RWPE2 (cell line): Measurements from ENCODE around the gene LHX2.
A peak's percentile ranks its signal among the peaks of the same experiment; 100 is the strongest.

ENCODE experiments used
- ATAC-seq: fragments of 200-7000 bp; cut with Tn5 transposase; 3 replicates; pipeline ENCODE4 v1.9.1; 2021; ENCODE audit warnings: low read depth
- DNase-seq: peaks from one replicate; pipeline ENCODE4 v3.0.0-alpha.2; 2020; ENCODE audit warnings: low spot score
- H3K27ac ChIP-seq: fragments of 450-650 bp; 2 replicates; pipeline ENCODE4 v1.5.1; 2017; ENCODE audit warnings: mild to moderate bottlenecking; ENCODE audit not compliant: poor library complexity, severe bottlenecking
- H3K27me3 ChIP-seq: fragments of 250-450 bp; sonication (Bioruptor Pico); 2 replicates; pipeline ENCODE4 v1.5.1; 2021; ENCODE audit warnings: mild to moderate bottlenecking, moderate library complexity; ENCODE audit not compliant: insufficient read depth, poor library complexity, severe bottlenecking
- H3K36me3 ChIP-seq: fragments of 250-450 bp; sonication (Bioruptor Pico); 2 replicates; pipeline ENCODE4 v1.5.1; 2020; ENCODE audit warnings: low read depth, mild to moderate bottlenecking, moderate library complexity
- H3K4me1 ChIP-seq: fragments of 250-450 bp; sonication (Bioruptor Pico); 2 replicates; pipeline ENCODE4 v1.5.1; 2021; ENCODE audit warnings: mild to moderate bottlenecking, moderate library complexity; ENCODE audit not compliant: insufficient read depth, poor library complexity, severe bottlenecking
- H3K4me3 ChIP-seq: fragments of 250-450 bp; sonication (Bioruptor Pico); 2 replicates; pipeline ENCODE4 v1.5.1; 2021; ENCODE audit warnings: mild to moderate bottlenecking, moderate library complexity; ENCODE audit not compliant: severe bottlenecking
- H3K9me3 ChIP-seq: fragments of 250-450 bp; sonication (Bioruptor Pico); 2 replicates; pipeline ENCODE4 v1.5.1; 2021; ENCODE audit warnings: mild to moderate bottlenecking, moderate library complexity; ENCODE audit not compliant: severe bottlenecking
- CTCF ChIP-seq: fragments of 450-650 bp; IDR thresholded peaks from one replicate; pipeline ENCODE4 v1.5.1; 2017; ENCODE audit warnings: mild to moderate bottlenecking, moderate library complexity; ENCODE audit not compliant: poor library complexity, severe bottlenecking

Gene LHX2

GRCh38 chr9:124019771-124020519, 8.4 kb downstream of the LHX2 start:
- no peaks in the 10 kb centered on the region for H3K4me1 ChIP-seq
- DNase-seq (no peak), ATAC-seq (no peak)
- no peak overlapping the region for H3K4me3 ChIP-seq
- H3K9me3 ChIP-seq: no peaks in the 10 kb centered on the region
- TF ChIP-seq CTCF: no peak
- H3K27ac ChIP-seq: no peak overlapping the region
- peaks cover 99% of the 10 kb centered on the region for H3K27me3 ChIP-seq
- H3K36me3 ChIP-seq: no peaks in the 10 kb centered on the region

DNA sequence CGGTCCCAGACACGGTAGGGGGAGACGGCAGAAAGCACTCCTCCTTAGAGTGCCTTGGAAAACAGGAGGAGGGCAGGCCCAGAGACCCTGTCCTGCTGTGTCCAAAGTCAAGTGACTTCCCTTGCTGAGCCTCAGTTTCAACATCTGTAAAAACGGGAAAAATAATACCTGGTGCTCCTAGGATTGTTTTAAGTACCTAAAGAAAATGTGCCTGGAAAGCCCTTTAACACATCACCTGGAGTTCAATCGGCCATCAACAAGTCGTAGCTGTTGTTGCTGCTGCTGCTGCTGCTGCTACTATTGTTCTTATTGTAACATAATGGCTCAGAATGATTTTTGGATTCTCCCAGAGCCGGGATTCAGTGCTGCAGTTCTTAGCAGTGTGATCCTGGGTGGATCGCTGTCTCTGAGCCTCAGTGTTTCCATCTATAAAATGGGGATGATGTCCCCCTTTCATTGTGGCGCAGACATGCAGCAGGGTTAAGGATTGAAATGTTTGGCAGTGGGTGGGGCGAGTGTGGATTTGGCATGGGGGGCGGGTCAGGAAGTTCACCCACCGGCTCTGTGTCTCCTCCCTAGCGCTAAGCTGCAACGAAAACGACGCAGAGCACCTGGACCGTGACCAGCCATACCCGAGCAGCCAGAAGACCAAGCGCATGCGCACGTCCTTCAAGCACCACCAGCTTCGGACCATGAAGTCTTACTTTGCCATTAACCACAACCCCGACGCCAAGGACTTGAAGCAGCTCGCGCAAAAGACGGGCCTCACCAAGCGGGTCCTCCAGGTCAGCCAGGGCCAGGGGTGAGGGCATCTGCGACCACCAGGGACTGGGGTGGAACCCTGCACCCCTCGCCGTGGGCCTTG, 9.2 kb downstream of the LHX2 start:
- peaks cover 93% of the 10 kb centered on the region for H3K27me3 ChIP-seq
- ATAC-seq (no peak), DNase-seq (no peak)
- H3K4me1 ChIP-seq: no peaks in the 10 kb centered on the region
- H3K4me3 ChIP-seq: no peak overlapping the region
- TF ChIP-seq CTCF: no peak
- H3K27ac ChIP-seq: no peak overlapping the region
- H3K36me3 ChIP-seq: no peaks in the 10 kb centered on the region
- no peaks in the 10 kb centered on the region for H3K9me3 ChIP-seq

DNA sequence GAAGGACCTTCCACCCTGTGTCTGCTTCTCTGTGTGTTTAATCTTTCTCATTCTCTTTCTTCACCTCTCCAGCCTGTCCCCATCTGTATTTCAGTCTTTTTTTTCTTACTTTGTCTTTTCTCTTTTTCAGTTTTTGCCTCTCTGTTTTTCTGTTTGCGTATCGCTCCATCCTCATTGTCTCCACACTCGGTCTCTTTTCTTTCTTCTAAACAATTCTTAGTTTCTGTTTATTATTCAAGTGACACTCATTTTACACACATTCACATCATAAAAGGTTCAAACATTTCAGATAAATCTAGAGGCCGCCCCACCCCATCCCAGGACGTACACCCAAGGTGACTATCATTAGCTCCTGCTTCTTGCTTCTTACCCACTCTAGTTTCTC, 9.8 kb downstream of the LHX2 start:
- Histone ChIP-seq H3K36me3 (no peaks in the 10 kb centered on the region), H3K4me1 (no peaks in the 10 kb centered on the region), H3K4me3 (no peak overlapping the region), H3K27ac (no peak overlapping the region), H3K27me3 (peaks cover 89% of the 10 kb centered on the region), H3K9me3 (no peaks in the 10 kb centered on the region)
- no peak for TF ChIP-seq CTCF
- DNase-seq: no peak
- ATAC-seq: no peak

- H3K9me3 ChIP-seq: no peaks in the 10 kb centered on the region
- peak; percentile 42; the same call in 1 of the 3 replicates for ATAC-seq
- no peak overlapping the region for H3K27ac ChIP-seq
- DNase-seq: no peak
- no peak for TF ChIP-seq CTCF
- no peak overlapping the region for H3K4me3 ChIP-seq
- no peaks in the 10 kb centered on the region for H3K36me3 ChIP-seq
- H3K27me3 ChIP-seq: peaks cover 79% of the 10 kb centered on the region
- no peaks in the 10 kb centered on the region for H3K4me1 ChIP-seq
These were observed 10.9 kb downstream of the LHX2 start for GRCh38 chr9:124022201-124023121.
